GM18511 (cell line): ENCODE data around the gene CEP19.

Experiments
- ATAC-seq: cut with Tn5 transposase; IDR thresholded peaks from one replicate; pipeline ENCODE4 v1.9.1; 2021; ENCODE audit warnings: mild to moderate bottlenecking, moderate library complexity; ENCODE audit not compliant: unreplicated experiment

The CEP19 gene

GRCh38 chr3:196667056-196667825 is 44.8 kb downstream of the CEP19 start:
- ATAC-seq = no peak

GRCh38 chr3:196666001-196666867 is 45.8 kb downstream of the CEP19 start:
- ATAC-seq = no peak

- no peak for ATAC-seq
Measured at GRCh38 chr3:196662711-196663571, 49.1 kb downstream of the CEP19 start.

- ATAC-seq = no peak
Measured at GRCh38 chr3:196662033-196662432, 50.0 kb downstream of the CEP19 start.

- no peak for ATAC-seq
Measured at GRCh38 chr3:196661400-196661799, 50.6 kb downstream of the CEP19 start.

- ATAC-seq = no peak
Measured at GRCh38 chr3:196660381-196661166, 51.5 kb downstream of the CEP19 start.

- no peak for ATAC-seq
Measured at GRCh38 chr3:196659901-196660351, 52.1 kb downstream of the CEP19 start.
